GM18511 (cell line): Measurements from ENCODE around the gene KCND3.

Experiments
- ATAC-seq: cut with Tn5 transposase; IDR thresholded peaks from one replicate; pipeline ENCODE4 v1.9.1; 2021; ENCODE audit warnings: mild to moderate bottlenecking, moderate library complexity; ENCODE audit not compliant: unreplicated experiment

The KCND3 gene

DNA sequence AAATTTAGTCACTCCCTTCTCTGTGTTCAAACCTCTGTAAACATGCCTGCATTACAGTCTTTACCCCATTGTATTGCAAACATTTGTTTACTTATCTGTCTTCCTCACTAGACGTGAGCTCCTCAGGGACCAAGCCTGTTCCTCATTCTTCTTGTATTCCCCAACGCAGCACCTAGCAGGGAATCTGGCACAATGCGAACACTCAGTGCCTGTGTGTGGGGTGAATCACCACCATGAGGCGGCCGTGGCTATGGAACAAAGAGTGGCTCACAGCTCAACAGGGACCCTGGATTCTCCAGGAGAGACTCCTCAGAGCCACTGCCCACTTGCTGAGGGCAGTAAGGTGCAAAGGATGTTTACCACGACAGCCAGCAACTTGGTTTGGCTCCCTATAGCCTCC lies 137.9 kb downstream of the KCND3 start:
- ATAC-seq = no peak

DNA sequence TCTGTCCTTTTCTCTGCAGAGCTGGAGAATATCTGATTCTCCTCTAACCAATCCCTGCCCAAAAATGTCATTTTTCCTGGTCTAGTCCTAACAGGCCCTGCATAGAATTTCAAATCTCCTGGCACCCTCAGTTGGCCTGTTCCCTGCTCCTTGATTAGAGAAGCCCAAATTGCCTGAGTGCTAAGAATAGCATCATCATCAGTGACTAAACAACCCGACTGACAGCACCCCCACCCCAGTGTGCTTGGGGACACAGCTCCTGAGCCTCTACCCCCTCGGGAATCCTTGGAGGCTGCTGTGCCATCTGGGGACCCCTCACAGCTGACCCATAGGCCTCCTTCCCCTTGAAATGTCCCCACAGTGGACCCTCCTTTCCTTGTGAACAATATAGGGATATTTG lies 139.4 kb downstream of the KCND3 start:
- no peak for ATAC-seq

GRCh38 chr1:111848852-111849545 lies 140.5 kb downstream of the KCND3 start:
- ATAC-seq = no peak

DNA sequence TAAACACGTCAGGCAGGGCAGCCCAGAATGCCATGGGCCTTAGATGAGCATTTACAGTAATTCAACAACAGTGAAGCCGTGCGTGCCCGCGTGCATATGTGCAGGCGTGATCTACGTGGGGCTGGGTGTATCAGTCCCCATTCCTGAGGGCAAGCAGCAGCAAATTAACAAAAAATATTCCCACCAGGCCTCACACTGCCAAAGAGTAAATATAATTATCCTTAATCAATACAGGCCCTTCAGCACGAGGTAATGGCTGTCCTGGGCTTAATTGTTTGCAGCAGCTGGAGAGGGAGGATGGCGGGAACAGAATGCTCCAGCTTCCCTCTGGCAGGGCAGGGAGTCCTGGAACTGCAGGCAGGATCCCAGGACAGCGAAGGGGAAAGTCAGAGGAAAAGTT lies 142.0 kb downstream of the KCND3 start:
- no peak for ATAC-seq

DNA sequence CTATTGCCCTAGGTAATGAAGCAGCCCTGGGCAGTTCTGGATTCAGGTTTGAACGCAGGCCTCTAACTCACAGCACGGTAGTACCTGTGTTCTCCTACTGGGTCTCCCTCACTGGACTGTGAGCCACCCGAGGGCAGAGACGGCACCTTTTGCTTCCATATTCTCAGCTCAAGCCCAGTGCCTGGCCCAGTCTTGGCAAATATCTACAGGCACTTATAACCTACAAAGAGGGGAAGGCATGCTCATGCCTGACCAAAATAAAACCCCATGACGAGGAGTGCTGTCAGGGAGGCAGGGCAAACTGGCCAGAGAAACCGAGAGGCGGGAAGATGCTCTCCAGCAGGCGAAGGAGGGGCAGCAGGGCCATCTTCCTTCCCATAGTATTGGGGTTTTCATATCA lies 142.6 kb downstream of the KCND3 start:
- no peak for ATAC-seq

GRCh38 chr1:111843177-111843576 lies 146.3 kb downstream of the KCND3 start:
- no peak for ATAC-seq

- ATAC-seq = no peak
These were observed 147.1 kb downstream of the KCND3 start for GRCh38 chr1:111842411-111842810.

- ATAC-seq = no peak
These were observed 147.7 kb downstream of the KCND3 start for GRCh38 chr1:111841746-111842145.

DNA sequence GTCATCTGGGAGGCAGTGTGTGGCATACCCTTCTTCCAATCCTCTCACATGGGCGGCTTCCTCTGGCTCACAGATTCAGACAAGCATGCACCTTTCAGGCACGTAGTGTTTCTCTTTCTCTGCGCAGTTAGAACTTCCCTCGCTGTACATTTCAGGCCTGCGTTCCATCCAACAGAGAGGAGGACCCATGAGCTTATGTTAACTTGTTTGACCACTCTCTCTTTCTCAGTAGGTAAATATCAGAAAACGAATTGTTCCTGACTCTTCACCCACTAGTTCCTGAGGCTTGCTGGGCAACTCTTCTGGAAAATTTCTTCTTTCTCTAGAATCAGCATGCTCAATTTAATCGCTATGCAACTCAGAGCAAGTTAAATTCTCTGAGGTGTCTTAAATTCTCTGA lies 148.3 kb downstream of the KCND3 start:
- ATAC-seq = no peak

DNA sequence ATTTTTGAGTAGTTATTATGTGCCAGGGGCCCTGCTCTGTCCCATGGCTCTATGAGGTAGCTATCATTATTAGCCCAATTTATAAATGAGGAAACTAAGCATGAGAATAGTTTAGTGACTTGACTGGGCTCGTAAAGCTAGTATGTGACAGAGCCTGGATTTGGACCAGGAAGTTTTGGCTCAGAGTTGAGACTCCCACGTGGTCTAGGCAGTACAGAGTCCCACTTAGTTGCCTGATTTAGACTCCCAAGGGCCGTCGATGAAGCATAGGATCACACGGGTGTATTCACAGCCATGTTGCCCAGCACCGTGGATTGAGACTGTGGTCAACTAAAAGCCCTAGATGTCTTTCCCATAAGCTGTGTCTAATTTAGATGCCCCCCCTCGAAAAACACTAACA lies 152.1 kb downstream of the KCND3 start:
- no peak for ATAC-seq

DNA sequence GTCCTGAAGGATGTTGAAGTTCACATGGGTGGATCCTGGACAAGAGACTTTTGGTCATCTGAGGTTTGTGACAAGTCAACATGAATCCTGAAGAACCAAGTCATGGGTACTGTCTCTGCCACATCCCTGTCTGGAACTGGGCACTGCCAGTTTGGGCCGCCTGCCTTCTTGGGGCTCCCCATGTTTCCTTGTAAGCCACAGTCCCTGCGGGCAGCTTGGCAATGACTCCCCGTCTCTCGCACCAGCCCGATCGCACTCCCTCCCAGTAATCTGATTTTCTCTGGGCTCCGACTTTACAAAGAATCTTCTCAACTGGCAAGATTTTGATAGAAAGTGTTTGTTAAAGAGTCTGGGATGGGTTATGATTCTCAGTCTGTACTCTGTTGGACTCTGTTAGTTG lies 153.4 kb downstream of the KCND3 start:
- no peak for ATAC-seq

DNA sequence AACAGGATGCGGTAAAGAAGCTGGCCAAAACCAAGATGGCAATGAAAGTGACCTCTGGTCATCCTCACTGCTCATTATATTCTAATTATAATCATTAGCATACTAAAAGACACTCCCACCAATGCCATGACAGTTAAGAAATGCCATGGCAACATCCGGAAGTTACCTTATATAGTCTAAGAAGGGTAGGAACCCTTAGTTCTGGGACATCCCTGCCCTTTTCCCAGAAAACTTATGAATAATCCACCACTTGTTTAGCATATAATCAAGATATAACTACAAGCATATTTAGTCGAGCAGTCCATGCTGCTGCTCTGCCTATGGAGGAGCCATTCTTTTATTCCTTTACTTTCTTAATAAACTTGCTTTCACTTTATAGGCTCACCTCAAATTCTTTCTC lies 154.0 kb downstream of the KCND3 start:
- ATAC-seq = no peak

DNA sequence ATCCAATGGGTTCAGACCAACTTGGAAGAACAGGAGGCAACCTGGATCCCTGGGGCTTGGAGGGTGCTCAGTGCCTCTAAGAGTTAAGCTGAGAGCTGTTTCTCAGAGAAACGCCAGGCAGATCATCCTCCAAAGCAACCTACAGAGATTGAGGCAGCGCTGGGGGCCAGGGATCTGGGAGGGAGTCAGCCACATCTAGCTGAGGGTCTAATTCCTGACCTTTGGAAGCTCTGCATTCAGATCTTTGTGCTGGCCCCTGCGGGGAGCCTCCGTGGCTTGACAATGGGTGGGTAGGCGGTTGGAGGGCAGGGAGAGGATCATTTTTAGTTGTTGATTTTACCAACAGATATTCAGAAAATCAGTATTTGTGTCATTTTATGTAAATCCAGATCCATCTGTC lies 154.5 kb downstream of the KCND3 start:
- ATAC-seq = no peak

DNA sequence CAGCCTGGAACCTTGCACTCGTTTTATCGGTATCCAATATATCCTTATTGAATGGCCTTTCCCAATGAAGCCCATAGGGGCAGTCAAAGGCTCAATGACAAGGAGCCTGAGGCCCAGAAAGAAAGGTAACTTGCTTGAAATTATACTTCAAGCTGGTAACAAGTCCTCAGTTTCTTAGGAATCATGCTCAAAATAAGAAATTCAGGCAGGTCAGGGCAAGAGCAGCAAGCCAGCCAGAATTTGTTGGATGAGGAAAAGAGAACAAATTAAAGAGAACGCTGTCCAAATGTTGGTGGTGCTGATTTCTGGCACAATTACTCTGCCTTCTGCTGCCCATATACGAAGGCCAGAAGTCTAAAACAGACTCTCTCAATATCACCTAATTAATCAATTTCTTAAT lies 156.1 kb downstream of the KCND3 start:
- ATAC-seq = no peak

DNA sequence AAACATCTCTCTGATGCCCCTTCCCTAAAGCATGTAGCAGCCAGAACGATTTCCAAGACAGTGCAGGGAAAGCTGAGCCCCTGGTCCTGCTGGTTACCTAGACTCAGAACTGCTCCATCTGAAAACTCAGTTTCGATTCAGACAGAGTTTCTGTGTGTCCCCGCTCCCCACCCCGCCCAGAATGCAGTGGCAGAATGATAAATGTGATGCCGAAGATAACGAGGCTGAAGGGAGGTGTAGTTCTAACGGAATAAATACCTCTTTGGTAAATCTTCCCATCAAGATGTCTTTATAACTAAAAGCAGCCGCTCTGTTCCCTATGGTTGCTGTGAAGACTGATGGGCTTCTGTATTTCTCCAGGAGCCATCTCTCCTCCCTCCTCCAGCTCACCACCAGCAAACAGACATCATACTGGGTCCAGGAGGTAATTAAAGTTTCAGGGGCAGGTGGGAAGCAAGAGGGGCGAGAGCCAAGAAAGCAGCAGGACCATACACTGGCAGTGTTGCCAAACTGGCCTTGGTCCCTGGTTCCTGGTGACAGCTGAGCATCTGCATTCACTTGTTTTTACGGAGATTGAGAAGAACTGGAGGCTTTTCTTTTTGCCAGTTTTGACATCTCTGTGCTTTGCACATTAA lies 156.8 kb downstream of the KCND3 start:
- ATAC-seq = no peak

DNA sequence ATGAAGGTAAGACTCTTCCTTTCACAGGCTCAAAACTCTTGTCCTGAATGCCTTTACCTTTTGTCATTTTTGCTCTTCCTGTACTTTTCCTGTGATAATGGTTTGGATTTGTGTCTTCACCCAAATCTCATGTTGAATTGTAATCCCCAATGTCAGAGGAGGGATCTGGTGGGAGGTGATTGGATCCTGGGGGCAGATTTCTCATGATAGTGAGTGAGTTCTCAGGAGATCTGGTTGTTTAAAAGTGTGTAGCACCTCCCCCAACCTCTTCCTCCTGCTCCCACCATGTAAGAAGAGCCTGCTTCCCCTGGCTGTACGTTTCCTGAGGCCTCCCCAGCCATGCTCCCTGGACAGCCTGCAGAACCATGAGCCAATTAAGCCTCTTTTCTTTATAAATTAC lies 158.3 kb downstream of the KCND3 start:
- ATAC-seq = no peak

DNA sequence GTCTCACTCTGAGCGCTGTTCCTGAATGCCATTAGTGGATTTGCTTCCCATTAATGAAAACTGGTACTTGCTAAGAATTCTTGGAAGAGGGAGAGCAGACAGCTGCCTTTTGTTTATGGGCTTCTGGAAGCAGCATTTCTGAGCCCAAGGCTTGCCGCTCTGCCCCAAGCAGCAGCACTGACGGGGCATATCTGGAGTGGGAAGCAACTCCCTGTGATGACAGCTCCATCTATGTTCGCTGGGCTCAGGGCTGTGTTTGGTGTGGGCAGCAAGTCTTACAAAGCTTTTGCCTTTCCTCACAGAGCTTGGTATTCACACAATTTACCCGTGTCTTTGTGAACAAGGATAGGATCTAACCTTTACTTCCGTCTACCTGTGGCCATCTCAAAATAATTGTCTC lies 161.5 kb downstream of the KCND3 start:
- no peak for ATAC-seq

DNA sequence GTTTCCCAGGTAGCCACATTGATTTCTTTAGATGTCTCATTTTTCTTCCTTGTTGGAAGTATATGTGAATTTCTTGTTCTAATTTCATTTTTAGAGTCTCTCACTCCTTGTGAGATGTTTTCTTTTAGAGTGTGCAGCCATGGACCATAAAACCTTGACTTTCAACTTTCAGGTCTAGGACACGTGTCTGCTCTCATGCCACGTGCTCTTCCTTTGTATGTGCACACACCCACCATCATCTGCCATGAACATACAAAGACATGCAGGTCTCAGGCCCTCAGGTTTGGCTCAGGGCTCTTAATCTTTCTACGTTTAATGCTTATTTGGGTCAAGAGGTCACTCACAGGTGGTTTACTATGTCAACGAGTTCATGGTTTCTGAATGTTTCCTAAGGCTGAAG lies 163.2 kb downstream of the KCND3 start:
- ATAC-seq = no peak

DNA sequence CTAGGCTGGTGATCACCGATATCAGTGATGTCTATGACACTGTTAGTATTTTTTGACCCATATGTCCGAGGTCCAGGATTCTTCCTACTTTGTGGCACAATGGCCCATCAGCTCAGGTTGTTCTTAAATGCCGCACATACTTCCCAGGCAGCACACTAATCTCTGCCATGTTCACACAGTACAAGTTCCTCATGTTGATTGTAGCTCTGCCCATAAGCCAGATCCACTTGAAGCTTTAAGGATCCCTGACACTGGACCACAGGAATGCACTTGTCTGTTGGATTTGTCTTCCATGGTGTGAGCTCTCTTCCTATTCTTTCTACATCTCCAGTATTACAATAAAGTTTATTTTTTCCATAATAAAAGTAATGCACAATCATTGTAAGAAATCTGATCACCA lies 164.3 kb downstream of the KCND3 start:
- ATAC-seq = no peak

GRCh38 chr1:111822138-111822537 lies 167.3 kb downstream of the KCND3 start:
- no peak for ATAC-seq

DNA sequence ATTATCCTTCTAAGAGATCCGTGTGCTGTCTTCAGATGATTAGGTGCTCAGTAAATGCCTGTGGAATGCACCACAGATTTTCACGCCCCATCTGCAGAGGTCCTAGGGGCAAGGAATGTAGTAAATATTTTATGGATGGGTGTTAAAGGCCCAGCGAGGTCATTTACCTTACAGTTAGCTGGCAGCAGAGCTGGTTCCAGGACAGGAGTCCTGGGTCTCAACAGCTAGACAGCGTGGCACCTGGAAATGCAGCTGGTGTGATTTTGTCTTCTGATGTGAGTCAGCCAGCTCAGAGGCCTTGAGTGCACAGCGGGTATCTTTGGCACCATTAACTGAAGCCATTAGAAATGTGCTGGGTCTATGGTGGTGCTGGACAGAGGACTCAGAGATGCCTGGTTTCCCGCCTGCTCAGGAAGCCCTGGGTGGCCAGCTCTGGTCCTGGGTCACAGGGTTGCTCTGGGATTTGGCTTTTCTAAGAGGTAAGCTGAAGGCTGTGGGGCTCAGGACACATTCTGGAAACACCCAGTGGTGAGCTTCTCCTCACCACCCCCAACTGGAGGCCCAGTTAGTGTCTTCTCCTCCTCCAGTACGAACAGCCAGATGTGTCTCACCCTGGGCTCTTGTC lies 168.2 kb downstream of the KCND3 start:
- ATAC-seq = no peak

DNA sequence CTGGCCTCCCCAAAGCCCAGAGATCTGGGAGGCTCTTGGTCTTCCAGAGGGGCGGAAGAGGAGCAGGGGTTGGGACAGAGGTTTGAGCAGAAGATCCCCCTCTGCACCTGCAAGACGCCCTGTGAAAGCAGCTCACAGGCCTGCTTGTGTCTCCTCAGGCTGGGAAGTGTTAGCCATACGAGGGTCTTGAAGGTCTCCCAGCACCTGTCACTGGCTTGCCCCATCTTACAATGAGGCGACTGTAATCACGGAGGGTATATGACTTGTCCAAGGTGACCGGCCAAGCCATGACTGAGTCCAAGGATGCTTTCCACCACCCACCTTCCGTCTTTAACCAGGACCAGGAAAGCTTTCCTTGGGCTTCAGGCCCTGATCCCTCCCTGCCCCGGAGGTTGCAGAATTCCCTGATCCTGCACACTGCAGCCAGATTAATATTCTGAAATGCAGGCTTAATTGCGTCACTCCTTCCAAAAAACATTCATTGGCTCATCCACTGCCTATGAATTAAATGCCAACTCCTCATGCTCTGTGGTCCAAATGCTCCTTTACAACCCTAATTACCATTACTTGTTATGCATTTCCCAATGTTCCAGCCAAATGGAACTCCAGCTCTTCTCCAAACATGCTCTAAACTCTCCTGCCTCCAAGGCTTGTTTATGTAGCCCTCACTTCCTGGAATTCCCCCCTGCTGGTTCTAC lies 169.8 kb downstream of the KCND3 start:
- ATAC-seq = no peak
